NB4 (cell line): ENCODE data around the gene LASP1NB.

Experiments
- POLR2A ChIP-seq: IDR thresholded peaks from 2 replicates; pipeline ENCODE4 v1.6.1; 2011; ENCODE audit warnings: mild to moderate bottlenecking; ENCODE audit not compliant: insufficient read length; ENCODE audit errors: extremely low read depth
- TF ChIP-seq, protein P1 (sequence below): IDR thresholded peaks from one replicate; pipeline ENCODE4 v1.5.1; 2012; ENCODE audit warnings: low read depth, low read length

DNA sequence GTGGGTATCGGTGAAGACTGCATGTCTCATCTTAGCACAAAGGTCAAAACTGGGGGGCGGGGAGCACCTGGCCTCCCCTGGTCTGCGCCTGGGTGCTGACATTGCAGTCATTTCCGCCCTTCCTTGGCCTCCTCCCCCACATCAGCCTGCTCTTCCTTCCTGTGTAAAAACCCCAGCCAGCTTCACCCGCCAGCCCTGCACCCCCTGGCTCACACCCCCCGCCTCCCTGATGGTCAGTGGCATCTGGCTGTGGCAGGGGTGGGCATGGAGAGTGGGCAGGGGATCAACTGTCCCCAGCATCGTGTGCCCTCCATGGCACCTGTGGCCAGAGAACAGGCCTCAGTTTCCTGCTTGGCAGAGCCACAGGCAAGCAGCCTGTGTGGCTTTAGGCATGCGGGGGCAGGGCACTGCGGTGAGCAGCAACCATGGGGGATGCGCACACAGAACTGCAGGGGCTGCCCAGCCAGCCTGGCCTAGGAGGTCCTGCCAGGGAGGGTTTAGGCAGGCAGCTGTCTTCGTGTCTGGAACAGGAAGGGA is 26.5 kb upstream of the LASP1NB start:
- TF ChIP-seq POLR2A, result no peak
- TF ChIP-seq, protein P1, sequence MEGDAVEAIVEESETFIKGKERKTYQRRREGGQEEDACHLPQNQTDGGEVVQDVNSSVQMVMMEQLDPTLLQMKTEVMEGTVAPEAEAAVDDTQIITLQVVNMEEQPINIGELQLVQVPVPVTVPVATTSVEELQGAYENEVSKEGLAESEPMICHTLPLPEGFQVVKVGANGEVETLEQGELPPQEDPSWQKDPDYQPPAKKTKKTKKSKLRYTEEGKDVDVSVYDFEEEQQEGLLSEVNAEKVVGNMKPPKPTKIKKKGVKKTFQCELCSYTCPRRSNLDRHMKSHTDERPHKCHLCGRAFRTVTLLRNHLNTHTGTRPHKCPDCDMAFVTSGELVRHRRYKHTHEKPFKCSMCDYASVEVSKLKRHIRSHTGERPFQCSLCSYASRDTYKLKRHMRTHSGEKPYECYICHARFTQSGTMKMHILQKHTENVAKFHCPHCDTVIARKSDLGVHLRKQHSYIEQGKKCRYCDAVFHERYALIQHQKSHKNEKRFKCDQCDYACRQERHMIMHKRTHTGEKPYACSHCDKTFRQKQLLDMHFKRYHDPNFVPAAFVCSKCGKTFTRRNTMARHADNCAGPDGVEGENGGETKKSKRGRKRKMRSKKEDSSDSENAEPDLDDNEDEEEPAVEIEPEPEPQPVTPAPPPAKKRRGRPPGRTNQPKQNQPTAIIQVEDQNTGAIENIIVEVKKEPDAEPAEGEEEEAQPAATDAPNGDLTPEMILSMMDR, result no peak
